Mucosa of descending colon (tissue), 3 donors: ENCODE measurements around the gene CCDC116. TPM values are rescaled to one million over a fixed set of nuclear protein-coding genes. Genes with fewer than 3 reads are reported as not detected.
"Not testable (repeated sequence)": the region's sequence is repeated elsewhere in the genome, so short reads cannot be mapped to it uniquely, and the experiment has no call there.

Experiments used
- ATAC-seq: fragments of 200-7000 bp; cut with Tn5 transposase; one replicate; pipeline ENCODE4 v1.9.1; 2020; ENCODE audit warnings: mild to moderate bottlenecking, moderate library complexity
- DNase-seq, 3 donors: peaks; one replicate each; pipeline ENCODE4 v3.0.0-alpha.2; 2020
- H3K36me3 ChIP-seq: fragments of 200-600 bp; one replicate; pipeline ENCODE4 v1.8.0; 2021; ENCODE audit warnings: low read depth, mild to moderate bottlenecking
- H3K4me1 ChIP-seq: fragments of 200-600 bp; one replicate; pipeline ENCODE4 v1.8.0; 2021; ENCODE audit warnings: low read depth, mild to moderate bottlenecking
- H3K4me3 ChIP-seq: fragments of 200-600 bp; one replicate; pipeline ENCODE4 v1.8.0; 2021; ENCODE audit warnings: mild to moderate bottlenecking
- H3K9me3 ChIP-seq: fragments of 200-600 bp; one replicate; pipeline ENCODE4 v1.8.0; 2021; ENCODE audit warnings: mild to moderate bottlenecking
- CTCF ChIP-seq: fragments of 200-600 bp; IDR thresholded peaks from one replicate; pipeline ENCODE4 v1.8.0; 2022; ENCODE audit warnings: antibody characterized with exemption, mild to moderate bottlenecking
- intact Hi-C, 2 donors: fragments of 100-400 bp; cut with DNase I in 1 of 2; cut with micrococcal nuclease in 1 of 2; formaldehyde crosslinking; loops; one replicate each; pipeline versions ENCODE4 v1.11.0 to v1.11.1; 2022; cut with DNase I, micrococcal nuclease
- total RNA-seq, 3 donors: library from RNA; stranded (reverse); fragmentation: NEBNext Ultra II Directional in 2 of 3; extraction: Animal tissue kit (Norgen Biotek cat#: 25700) in 2 of 3; gene quantifications; one replicate each; pipeline versions ENCODE4 v1.2.1 to v1.2.4, GENCODE V29; 2021 to 2023
- donor health status: DM: no; HTN: no; CAD: no; lungs with moderate emphysema.
- donor health status: DM: no; HTN: no; CAD: no.
- donor health status: DM: no; HTN: yes; CAD: no.

CCDC116 gene
- total RNA-seq, 3 donors from 2014 or later, result 0.22 to 0.89 (median 0.26) TPM

GRCh38 chr22:21605887-21606564, 26.5 kb upstream of the CCDC116 start:
- peak; percentile 76 for ATAC-seq
- no peaks in the 10 kb centered on the region for H3K9me3 ChIP-seq
- no peak overlapping the region for H3K4me3 ChIP-seq

GRCh38 chr22:21606775-21607174, 25.8 kb upstream of the CCDC116 start:
- DNase-seq (no peak), ATAC-seq (no peak)
- Histone ChIP-seq H3K4me1 (peaks cover 8% of the 10 kb centered on the region), H3K36me3 (no peaks in the 10 kb centered on the region), H3K9me3 (no peaks in the 10 kb centered on the region), H3K4me3 (no peak overlapping the region)
- intact Hi-C loops, result no loop called here
- no peak for TF ChIP-seq CTCF

More at GRCh38 chr22:21605887-21606564, 26.5 kb upstream of the CCDC116 start:
- Histone ChIP-seq H3K36me3 (no peaks in the 10 kb centered on the region), H3K4me1 (peaks cover 8% of the 10 kb centered on the region)
- intact Hi-C loops, result no loop called here
- TF ChIP-seq CTCF, result no peak
- DNase-seq, result no peak

GRCh38 chr22:21609556-21610157, 22.9 kb upstream of the CCDC116 start:
- H3K4me3 ChIP-seq, intact Hi-C loops, ATAC-seq, DNase-seq, H3K4me1 ChIP-seq, H3K36me3 ChIP-seq, H3K9me3 ChIP-seq: not testable (repeated sequence)

- intact Hi-C loops, result no loop called here
- no peak for DNase-seq
- no peaks in the 10 kb centered on the region for H3K36me3 ChIP-seq
- no peaks in the 10 kb centered on the region for H3K9me3 ChIP-seq
- H3K4me1 ChIP-seq, result peaks cover 5% of the 10 kb centered on the region
- ATAC-seq, result no peak
- no peak overlapping the region for H3K4me3 ChIP-seq
- no peak for TF ChIP-seq CTCF
Observed at GRCh38 chr22:21611210-21611977, 21.2 kb upstream of the CCDC116 start.

- intact Hi-C loops, result no loop called here
- Histone ChIP-seq H3K4me1 (peaks cover 5% of the 10 kb centered on the region), H3K4me3 (no peak overlapping the region), H3K9me3 (no peaks in the 10 kb centered on the region), H3K36me3 (no peaks in the 10 kb centered on the region)
- peak; percentile 65 for ATAC-seq
- no peak for DNase-seq
- no peak for TF ChIP-seq CTCF
Observed at GRCh38 chr22:21612858-21613257, 19.7 kb upstream of the CCDC116 start.
